WTC11 (cell line): ENCODE measurements around the gene MRPL28. TPM values are rescaled to one million over a fixed set of nuclear protein-coding genes. Genes with fewer than 3 reads are reported as not detected.

Experiments
- ATAC-seq: fragments of 200-7000 bp; cut with Tn5 transposase; 2 replicates; pipeline ENCODE4 v1.10.0; 2021; ENCODE audit warnings: mild to moderate bottlenecking, moderate library complexity
- CTCF ChIA-PET: fragments of 300-600 bp; sonication (Branson Sonifier 250); formaldehyde crosslinking; loops from one replicate; lab custom pipeline; 2021; ENCODE audit warnings: antibody characterized with exemption; lab: Charles Lee
- POLR2A ChIA-PET: fragments of 350-600 bp; sonication (Branson Sonifier 250); formaldehyde crosslinking; loops from one replicate; lab custom pipeline; 2021; ENCODE audit warnings: antibody characterized with exemption; lab: Charles Lee
- DNase-seq: peaks from one replicate; pipeline ENCODE4 v3.0.0; 2021; ENCODE audit warnings: low spot score
- H3K27ac Mint-ChIP-seq: 2 replicates; pipeline ENCODE4 v1.8.0; 2021; ENCODE audit warnings: mixed read lengths
- H3K27me3 Mint-ChIP-seq: 2 replicates; pipeline ENCODE4 v1.8.0; 2021; ENCODE audit warnings: low read depth, mild to moderate bottlenecking, moderate library complexity, mixed read lengths
- H3K36me3 Mint-ChIP-seq: 2 replicates; pipeline ENCODE4 v1.8.0; 2021; ENCODE audit warnings: mixed read lengths
- H3K4me1 Mint-ChIP-seq: 2 replicates; pipeline ENCODE4 v1.8.0; 2022; ENCODE audit warnings: mixed read lengths
- H3K4me3 Mint-ChIP-seq: 2 replicates; pipeline ENCODE4 v1.8.0; 2021; ENCODE audit warnings: mild to moderate bottlenecking, moderate library complexity, mixed read lengths
- H3K9me3 Mint-ChIP-seq: 2 replicates; pipeline ENCODE4 v1.8.0; 2021; ENCODE audit warnings: mixed read lengths
- CBFB ChIP-seq: sonication (generic); formaldehyde crosslinking; IDR thresholded peaks from 2 replicates; pipeline ENCODE4 v1.8.1; 2022; ENCODE audit warnings: mild to moderate bottlenecking, low read depth, missing genetic modification reagents
- E2F1 ChIP-seq: sonication (generic); formaldehyde crosslinking; IDR thresholded peaks from 2 replicates; pipeline ENCODE4 v1.8.0; 2022; ENCODE audit warnings: mild to moderate bottlenecking, missing genetic modification reagents
- E2F4 ChIP-seq: sonication (generic); formaldehyde crosslinking; IDR thresholded peaks from 2 replicates; pipeline ENCODE4 v1.8.1; 2022; ENCODE audit warnings: low read depth, mild to moderate bottlenecking, moderate library complexity, missing genetic modification reagents, borderline replicate concordance
- GRHL2 ChIP-seq: fragments of 250-450 bp; sonication (Bioruptor Pico); IDR thresholded peaks from 2 replicates; pipeline ENCODE4 v1.8.0; 2022; ENCODE audit warnings: mild to moderate bottlenecking, moderate library complexity; ENCODE audit not compliant: insufficient replicate concordance, severe bottlenecking
- IRF1 ChIP-seq: sonication (generic); formaldehyde crosslinking; IDR thresholded peaks from 2 replicates; pipeline ENCODE4 v1.8.0; 2023; ENCODE audit warnings: missing genetic modification reagents
- MAX ChIP-seq: sonication (generic); formaldehyde crosslinking; IDR thresholded peaks from 2 replicates; pipeline ENCODE4 v1.8.0; 2022; ENCODE audit warnings: mild to moderate bottlenecking, missing genetic modification reagents
- NR1H2 ChIP-seq: sonication (generic); formaldehyde crosslinking; IDR thresholded peaks from 2 replicates; pipeline ENCODE4 v1.9.0; 2021; ENCODE audit warnings: mild to moderate bottlenecking, moderate library complexity, missing genetic modification reagents
- NR3C1 ChIP-seq: sonication (generic); formaldehyde crosslinking; conservative IDR thresholded peaks from 2 replicates; pipeline ENCODE4 v1.8.1; 2023; ENCODE audit warnings: low read depth, mild to moderate bottlenecking, missing genetic modification reagents
- RELA ChIP-seq: sonication (generic); formaldehyde crosslinking; IDR thresholded peaks from 2 replicates; pipeline ENCODE4 v1.8.1; 2022; ENCODE audit warnings: missing genetic modification reagents, mild to moderate bottlenecking, borderline replicate concordance
- TEAD1 ChIP-seq: sonication (generic); formaldehyde crosslinking; IDR thresholded peaks from 2 replicates; pipeline ENCODE4 v1.8.0; 2022; ENCODE audit warnings: mild to moderate bottlenecking, missing genetic modification reagents
- ZMAT4 ChIP-seq: fragments of 250-450 bp; sonication (Bioruptor Pico); IDR thresholded peaks from 2 replicates; pipeline ENCODE4 v1.9.0; 2021; ENCODE audit warnings: mild to moderate bottlenecking
- ZNF512 ChIP-seq: sonication (generic); formaldehyde crosslinking; IDR thresholded peaks from 2 replicates; pipeline ENCODE4 v1.8.1; 2022; ENCODE audit warnings: missing genetic modification reagents, borderline replicate concordance
- ZNF532 ChIP-seq: fragments of 250-450 bp; sonication (Bioruptor Pico); IDR thresholded peaks from 2 replicates; pipeline ENCODE4 v1.9.0; 2021; ENCODE audit warnings: mild to moderate bottlenecking, borderline replicate concordance
- total RNA-seq: library from RNA; stranded (reverse); gene quantifications from 3 replicates; pipeline ENCODE4 v1.2.3, GENCODE V29; 2021
- TF ChIP-seq, protein P1 (sequence below): sonication (generic); formaldehyde crosslinking; IDR thresholded peaks from 2 replicates; pipeline ENCODE4 v1.8.1; 2022; ENCODE audit warnings: mild to moderate bottlenecking, missing genetic modification reagents, moderate library complexity, borderline replicate concordance
- TF ChIP-seq, protein P2 (sequence below): sonication (generic); formaldehyde crosslinking; conservative IDR thresholded peaks from 2 replicates; pipeline ENCODE4 v1.8.1; 2022; ENCODE audit warnings: mild to moderate bottlenecking, missing genetic modification reagents

Gene MRPL28
- total RNA-seq, 1 experiment from 2014 or later: 119 TPM

DNA sequence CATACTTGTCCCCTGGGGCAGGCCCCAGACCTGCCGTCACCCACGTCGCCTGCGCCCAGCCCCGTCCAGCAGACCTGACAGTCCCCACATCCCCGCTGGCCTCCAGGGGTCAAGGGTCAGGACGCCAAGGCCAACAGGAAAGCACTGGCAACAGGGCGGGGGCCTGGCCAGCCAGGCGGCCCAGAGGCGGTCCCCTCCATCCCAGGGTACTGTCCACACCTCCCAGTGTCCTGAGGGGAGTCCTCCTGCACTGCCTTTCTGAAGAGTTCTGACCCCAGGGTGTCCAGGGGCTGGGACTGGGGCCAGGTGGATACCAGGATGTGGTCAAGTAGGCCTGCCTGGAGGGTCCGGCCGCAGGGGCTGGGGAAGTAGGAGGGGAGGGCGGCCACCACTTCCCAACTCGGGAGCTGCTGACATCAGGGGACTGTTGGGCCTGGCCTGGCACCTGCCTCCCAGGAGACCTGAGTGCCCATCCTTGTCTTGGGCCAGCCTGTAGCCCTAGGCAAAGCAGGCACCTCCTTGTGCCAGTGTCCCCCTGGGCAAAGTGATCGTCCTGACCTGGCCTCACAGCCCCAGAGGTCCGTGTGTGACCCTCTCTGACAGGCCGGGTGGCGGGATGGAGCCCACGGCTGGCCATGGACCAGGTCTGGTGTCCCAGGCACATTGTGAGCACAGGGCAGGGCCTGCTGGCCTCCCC, 11.1 kb downstream of the MRPL28 start (continued):
- TF ChIP-seq E2F1 (no peak), NR1H2 (CRISPR knock-in tag) (no peak), MAX (CRISPR knock-in tag) (no peak), CBFB (CRISPR knock-in tag) (no peak), ZNF532 (CRISPR knock-in tag) (no peak)
- TF ChIP-seq, protein P1, sequence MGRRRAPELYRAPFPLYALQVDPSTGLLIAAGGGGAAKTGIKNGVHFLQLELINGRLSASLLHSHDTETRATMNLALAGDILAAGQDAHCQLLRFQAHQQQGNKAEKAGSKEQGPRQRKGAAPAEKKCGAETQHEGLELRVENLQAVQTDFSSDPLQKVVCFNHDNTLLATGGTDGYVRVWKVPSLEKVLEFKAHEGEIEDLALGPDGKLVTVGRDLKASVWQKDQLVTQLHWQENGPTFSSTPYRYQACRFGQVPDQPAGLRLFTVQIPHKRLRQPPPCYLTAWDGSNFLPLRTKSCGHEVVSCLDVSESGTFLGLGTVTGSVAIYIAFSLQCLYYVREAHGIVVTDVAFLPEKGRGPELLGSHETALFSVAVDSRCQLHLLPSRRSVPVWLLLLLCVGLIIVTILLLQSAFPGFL: no peak
- TF ChIP-seq, all 79 proteins: peak for 0

DNA sequence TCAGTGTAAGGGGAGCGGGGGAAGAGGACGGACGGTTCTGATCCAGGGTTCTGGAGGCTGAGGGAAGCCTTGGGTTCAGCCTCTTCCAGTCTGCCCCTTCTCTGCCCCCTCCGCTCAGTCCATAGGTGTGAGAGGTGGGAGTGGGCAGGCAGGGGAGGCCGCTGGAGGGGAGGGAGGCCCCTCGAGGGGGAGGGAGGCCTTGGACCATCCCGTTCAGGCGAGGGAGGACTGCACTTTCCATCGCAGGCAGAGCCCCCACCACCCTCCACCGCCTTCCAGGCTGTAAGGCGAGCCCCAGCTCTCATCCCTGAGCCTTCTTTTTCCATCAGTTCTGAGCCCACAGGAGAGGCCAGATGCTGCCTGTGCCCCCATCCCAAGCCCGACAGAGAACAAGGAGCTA, 13.6 kb downstream of the MRPL28 start:
- Mint-ChIP-seq H3K27ac (no peak overlapping the region), H3K4me1 (no peaks in the 10 kb centered on the region), H3K27me3 (no peaks in the 10 kb centered on the region), H3K4me3 (no peak overlapping the region), H3K36me3 (no peaks in the 10 kb centered on the region), H3K9me3 (no peaks in the 10 kb centered on the region)
- DNase-seq (no peak), ATAC-seq (no peak)
- CTCF ChIA-PET: interaction anchor here (0.6 kb wide), 1 partner anchor 131 kb away, joined by 3 read pairs; no protein-coding TSS in a partner anchor
- POLR2A ChIA-PET: no interaction called here
- TF ChIP-seq RELA (CRISPR knock-in tag) (no peak), NR3C1 (CRISPR knock-in tag) (no peak), ZMAT4 (no peak), GRHL2 (CRISPR knock-in tag) (no peak), E2F4 (CRISPR knock-in tag) (no peak), ZNF512 (CRISPR knock-in tag) (no peak), IRF1 (CRISPR knock-in tag) (no peak), TEAD1 (no peak), ZNF532 (CRISPR knock-in tag) (no peak), MAX (CRISPR knock-in tag) (no peak)
- TF ChIP-seq, protein P2, sequence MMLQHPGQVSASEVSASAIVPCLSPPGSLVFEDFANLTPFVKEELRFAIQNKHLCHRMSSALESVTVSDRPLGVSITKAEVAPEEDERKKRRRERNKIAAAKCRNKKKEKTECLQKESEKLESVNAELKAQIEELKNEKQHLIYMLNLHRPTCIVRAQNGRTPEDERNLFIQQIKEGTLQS: no peak
